Smooth muscle cell (in vitro differentiated cells): ENCODE results near the gene PPP1CC. TPM values are rescaled to one million over a fixed set of nuclear protein-coding genes. Genes with fewer than 3 reads are reported as not detected.

Experiments
- DNase-seq: peaks from one replicate; lab custom pipeline; 2025; ENCODE audit not compliant: unreplicated experiment; lab: John Stamatoyannopoulos, UW
- H2AFZ ChIP-seq: fragments of 200-600 bp; sonication (generic); 2 replicates; pipeline ENCODE4 v1.6.0; 2016; ENCODE audit warnings: antibody characterized with exemption, low read depth, mild to moderate bottlenecking
- H3F3A ChIP-seq: fragments of 200-600 bp; sonication (generic); 2 replicates; pipeline ENCODE4 v1.6.0; 2017; ENCODE audit warnings: antibody characterized with exemption, low read depth
- H3K27ac ChIP-seq: fragments of 200-600 bp; sonication (generic); 2 replicates; pipeline ENCODE4 v1.5.1; 2016; ENCODE audit warnings: low read depth, mild to moderate bottlenecking
- H3K27me3 ChIP-seq: fragments of 200-600 bp; sonication (generic); 2 replicates; pipeline ENCODE4 v1.6.1; 2016; ENCODE audit warnings: low read depth, mild to moderate bottlenecking
- H3K36me3 ChIP-seq: fragments of 200-600 bp; sonication (generic); 2 replicates; pipeline ENCODE4 v1.5.1; 2016; ENCODE audit warnings: low read depth
- H3K4me1 ChIP-seq: fragments of 200-600 bp; sonication (generic); 2 replicates; pipeline ENCODE4 v1.5.1; 2016; ENCODE audit warnings: low read depth
- H3K4me2 ChIP-seq: fragments of 200-600 bp; sonication (generic); 2 replicates; pipeline ENCODE4 v1.6.0; 2016; ENCODE audit warnings: mild to moderate bottlenecking
- H3K4me3 ChIP-seq: fragments of 200-600 bp; sonication (generic); 2 replicates; pipeline ENCODE4 v1.5.1; 2016; ENCODE audit warnings: mild to moderate bottlenecking
- H3K79me2 ChIP-seq: fragments of 200-600 bp; sonication (generic); 2 replicates; pipeline ENCODE4 v1.6.0; 2016; ENCODE audit warnings: low read depth, mild to moderate bottlenecking
- H3K9ac ChIP-seq: fragments of 200-600 bp; sonication (generic); 2 replicates; pipeline ENCODE4 v1.6.0; 2016; ENCODE audit warnings: low read depth
- H3K9me3 ChIP-seq: fragments of 200-600 bp; sonication (generic); replicated peaks from 2 replicates; pipeline ENCODE4 v1.5.1; 2016; ENCODE audit warnings: low read depth
- H4K20me1 ChIP-seq: fragments of 200-600 bp; sonication (generic); 2 replicates; pipeline ENCODE4 v1.6.0; 2016; ENCODE audit warnings: low read depth
- WGBS: methylation state at CpG from one replicate; pipeline ENCODE4 v1.1.7; 2016; ENCODE audit warnings: low lambda C conversion rate; 5-methylcytosine and 5-hydroxymethylcytosine counted together
- polyA plus RNA-seq: library from polyadenylated mRNA; unstranded; fragments of >200 nt; fragmentation: Nextera tagmentation; extraction: Ambion mirVana; gene quantifications from 2 replicates; pipeline ENCODE4 v1.2.1, GENCODE V29; 2016
- total RNA-seq: library from RNA; depleted of rRNA; stranded (reverse); fragments of >200 nt; gene quantifications from 2 replicates; pipeline ENCODE4 v1.2.3, GENCODE V29; 2014
- TF ChIP-seq, protein P1 (sequence below): fragments of 200-600 bp; sonication (generic); IDR thresholded peaks from 2 replicates; pipeline ENCODE4 v1.5.1; 2017; ENCODE audit warnings: borderline replicate concordance, mild to moderate bottlenecking, antibody characterized with exemption; ENCODE audit not compliant: insufficient read depth, poor library complexity, severe bottlenecking

Gene PPP1CC
- total and polyA plus RNA-seq, 2 experiments from 2014 or later = 34.9 to 105 TPM

DNA sequence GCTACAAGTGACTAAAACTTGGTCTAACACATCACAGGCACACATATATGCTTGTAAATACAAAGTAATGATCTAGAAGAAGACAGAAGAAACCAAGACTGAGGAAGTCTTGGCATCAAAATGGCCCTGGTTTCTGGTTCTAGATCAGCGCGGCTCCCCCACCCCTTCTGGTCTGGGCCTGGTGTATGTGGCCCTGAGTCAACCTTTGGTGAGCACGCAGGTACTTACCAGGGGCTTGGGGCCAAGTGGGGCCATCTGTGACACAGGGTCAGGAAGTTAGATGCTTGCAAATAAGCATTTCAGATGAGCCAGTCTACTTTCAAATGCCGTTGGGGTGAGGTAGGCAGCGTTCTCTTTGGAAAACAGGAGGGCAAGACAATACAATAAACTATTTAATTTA lies 40.6 kb downstream of the PPP1CC start:
- no peaks in the 10 kb centered on the region for H3K4me1 ChIP-seq
- no peak overlapping the region for H2AFZ ChIP-seq
- H3K4me2 ChIP-seq = no peak overlapping the region
- no peak overlapping the region for H3K27ac ChIP-seq
- no peaks in the 10 kb centered on the region for H3K36me3 ChIP-seq
- H3K4me3 ChIP-seq = no peak overlapping the region
- H3K9ac ChIP-seq = no peak overlapping the region
- no peaks in the 10 kb centered on the region for H3K27me3 ChIP-seq
- H3K9me3 ChIP-seq = no peaks in the 10 kb centered on the region
- no peaks in the 10 kb centered on the region for H4K20me1 ChIP-seq
- DNase-seq = no peak
- no peaks in the 10 kb centered on the region for H3F3A ChIP-seq
- TF ChIP-seq, protein P1, sequence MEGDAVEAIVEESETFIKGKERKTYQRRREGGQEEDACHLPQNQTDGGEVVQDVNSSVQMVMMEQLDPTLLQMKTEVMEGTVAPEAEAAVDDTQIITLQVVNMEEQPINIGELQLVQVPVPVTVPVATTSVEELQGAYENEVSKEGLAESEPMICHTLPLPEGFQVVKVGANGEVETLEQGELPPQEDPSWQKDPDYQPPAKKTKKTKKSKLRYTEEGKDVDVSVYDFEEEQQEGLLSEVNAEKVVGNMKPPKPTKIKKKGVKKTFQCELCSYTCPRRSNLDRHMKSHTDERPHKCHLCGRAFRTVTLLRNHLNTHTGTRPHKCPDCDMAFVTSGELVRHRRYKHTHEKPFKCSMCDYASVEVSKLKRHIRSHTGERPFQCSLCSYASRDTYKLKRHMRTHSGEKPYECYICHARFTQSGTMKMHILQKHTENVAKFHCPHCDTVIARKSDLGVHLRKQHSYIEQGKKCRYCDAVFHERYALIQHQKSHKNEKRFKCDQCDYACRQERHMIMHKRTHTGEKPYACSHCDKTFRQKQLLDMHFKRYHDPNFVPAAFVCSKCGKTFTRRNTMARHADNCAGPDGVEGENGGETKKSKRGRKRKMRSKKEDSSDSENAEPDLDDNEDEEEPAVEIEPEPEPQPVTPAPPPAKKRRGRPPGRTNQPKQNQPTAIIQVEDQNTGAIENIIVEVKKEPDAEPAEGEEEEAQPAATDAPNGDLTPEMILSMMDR = no peak
- whole genome bisulfite sequencing = 93% methylated on average over 5 of the region's 5 CpGs
- H3K79me2 ChIP-seq = no peaks in the 10 kb centered on the region

DNA sequence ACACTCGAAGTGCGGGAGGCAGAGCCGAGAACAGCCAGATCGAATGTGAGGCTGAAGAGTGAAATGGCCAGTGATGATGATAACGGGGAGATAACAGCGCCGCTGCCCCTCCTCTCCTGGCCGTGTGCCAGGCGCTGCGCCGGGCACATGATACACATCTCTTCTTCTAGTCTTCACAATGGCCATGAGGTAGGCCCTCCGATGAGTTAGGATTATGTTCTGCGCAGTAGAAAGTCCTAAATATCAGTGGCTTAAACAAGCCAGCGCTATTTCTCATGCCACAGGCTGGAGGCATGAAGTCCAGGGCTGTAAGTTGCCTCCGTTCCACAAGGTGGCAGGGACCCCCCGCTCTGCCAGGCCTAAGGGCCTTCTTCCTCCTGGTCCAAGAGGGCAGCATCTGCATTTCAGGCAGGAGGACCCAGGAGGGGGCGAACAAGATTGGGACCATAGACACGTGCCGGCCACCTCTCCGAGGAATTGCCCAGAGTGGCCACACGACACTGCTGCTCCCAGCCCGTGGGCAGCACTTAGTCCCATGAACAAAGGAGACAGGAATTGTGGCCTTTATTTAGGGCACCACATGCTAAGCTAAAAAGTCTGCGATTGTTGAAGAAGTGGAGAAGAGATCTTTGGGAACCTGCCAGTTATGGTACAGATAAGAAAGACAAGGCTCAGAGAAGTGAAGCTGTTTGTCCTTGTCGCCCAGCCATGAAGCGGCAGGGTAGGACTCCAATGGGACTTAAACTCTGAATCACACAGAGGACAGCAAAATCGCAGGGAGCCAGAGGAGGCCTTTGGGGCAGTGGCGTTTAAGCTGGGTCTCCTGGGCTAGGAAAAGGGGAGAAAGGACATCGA lies 42.9 kb downstream of the PPP1CC start:
- no peak overlapping the region for H3K4me2 ChIP-seq
- no peak overlapping the region for H2AFZ ChIP-seq
- no peaks in the 10 kb centered on the region for H3K27me3 ChIP-seq
- TF ChIP-seq, protein P1 = no peak
- no peak for DNase-seq
- no peaks in the 10 kb centered on the region for H4K20me1 ChIP-seq
- H3K9ac ChIP-seq = no peak overlapping the region
- WGBS = 91% methylated on average over 28 of the region's 28 CpGs
- no peaks in the 10 kb centered on the region for H3K9me3 ChIP-seq
- H3K27ac ChIP-seq = no peak overlapping the region
- no peaks in the 10 kb centered on the region for H3K36me3 ChIP-seq
- H3F3A ChIP-seq = no peaks in the 10 kb centered on the region
- H3K4me3 ChIP-seq = no peak overlapping the region
- no peaks in the 10 kb centered on the region for H3K79me2 ChIP-seq
- H3K4me1 ChIP-seq = no peaks in the 10 kb centered on the region

DNA sequence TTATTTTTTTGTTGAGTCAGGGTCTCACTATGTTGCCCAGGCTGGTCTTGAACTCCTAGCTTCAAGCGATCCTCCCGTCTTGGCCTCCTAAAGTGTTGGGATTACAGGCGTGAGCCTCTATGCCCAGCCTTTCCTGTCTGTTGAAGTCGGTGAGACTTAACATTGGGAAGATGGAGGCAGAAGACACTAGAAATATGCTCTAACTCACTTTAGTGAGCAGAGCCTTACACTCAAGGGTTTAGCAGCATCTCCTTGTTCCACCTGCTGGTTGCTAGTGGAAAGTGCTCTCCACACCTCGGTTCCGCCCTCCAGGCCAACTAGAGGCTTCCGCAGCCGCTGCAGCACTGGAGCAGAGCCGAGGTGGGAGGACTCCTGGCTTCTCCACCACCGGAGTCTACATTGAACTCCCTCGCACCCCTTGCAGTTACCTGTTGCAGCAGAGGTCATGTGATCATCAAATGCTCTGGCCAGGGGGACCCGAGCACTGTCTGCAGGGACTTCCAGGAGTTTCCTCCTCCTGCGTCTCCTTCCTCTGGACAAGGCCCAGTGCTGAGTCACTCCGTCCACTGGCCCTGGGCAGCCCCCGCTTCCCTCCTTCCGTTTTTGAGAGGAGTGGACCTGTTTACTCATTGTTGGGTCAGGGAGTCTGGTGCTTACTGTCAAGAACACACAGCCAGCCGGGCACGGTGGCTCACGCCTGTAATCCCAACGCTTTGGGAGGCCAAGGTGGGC lies 44.4 kb downstream of the PPP1CC start:
- H3K4me3 ChIP-seq = no peak overlapping the region
- 56% methylated on average over 20 of the region's 20 CpGs for WGBS
- TF ChIP-seq, protein P1 = peak; percentile 38

More for the DNA sequence above, 44.4 kb downstream of the PPP1CC start:
- no peaks in the 10 kb centered on the region for H3F3A ChIP-seq
- no peaks in the 10 kb centered on the region for H3K36me3 ChIP-seq
- no peak overlapping the region for H2AFZ ChIP-seq
- H3K27me3 ChIP-seq = no peaks in the 10 kb centered on the region
- no peak for DNase-seq
- no peak overlapping the region for H3K9ac ChIP-seq
- H4K20me1 ChIP-seq = no peaks in the 10 kb centered on the region
- no peak overlapping the region for H3K27ac ChIP-seq
- no peaks in the 10 kb centered on the region for H3K79me2 ChIP-seq
- no peak overlapping the region for H3K4me2 ChIP-seq
- H3K9me3 ChIP-seq = no peaks in the 10 kb centered on the region
- no peaks in the 10 kb centered on the region for H3K4me1 ChIP-seq
